HG03280 (cell line): Measurements from ENCODE around the gene PCDH20.
"Not testable (repeated sequence)": the region's sequence is repeated elsewhere in the genome, so short reads cannot be mapped to it uniquely, and the experiment has no call there.

ENCODE experiments used
- ATAC-seq: cut with Tn5 transposase; IDR thresholded peaks from one replicate; pipeline ENCODE4 v1.9.1; 2021; ENCODE audit warnings: mild to moderate bottlenecking, moderate library complexity; ENCODE audit not compliant: unreplicated experiment

The PCDH20 gene

GRCh38 chr13:61415749-61416148 is at the start of gene PCDH20:
Gene PCDH20 (minus strand): TSS chr13:61415849. CDS start chr13:61415158, 691 bp downstream.
- ATAC-seq = no peak

- no peak for ATAC-seq
Measured at GRCh38 chr13:61463024-61463423, 47.4 kb upstream of the PCDH20 start.

GRCh38 chr13:61453121-61453520 is 37.5 kb upstream of the PCDH20 start:
- no peak for ATAC-seq

GRCh38 chr13:61432029-61432428 is 16.4 kb upstream of the PCDH20 start:
- no peak for ATAC-seq

GRCh38 chr13:61423915-61424314 is 8.3 kb upstream of the PCDH20 start:
- no peak for ATAC-seq

- ATAC-seq = no peak
Measured at GRCh38 chr13:61417086-61417570, 1.5 kb upstream of the PCDH20 start.

- ATAC-seq = no peak
Measured at GRCh38 chr13:61415058-61415721, 459 bp downstream of the PCDH20 start.

GRCh38 chr13:61414686-61415057 is 977 bp downstream of the PCDH20 start:
- no peak for ATAC-seq

GRCh38 chr13:61413572-61414535 is 1.8 kb downstream of the PCDH20 start:
- ATAC-seq = no peak

GRCh38 chr13:61410669-61411297 is 4.9 kb downstream of the PCDH20 start:
- ATAC-seq = no peak

GRCh38 chr13:61410266-61410665 is 5.4 kb downstream of the PCDH20 start:
- ATAC-seq = no peak

- no peak for ATAC-seq
Measured at GRCh38 chr13:61408571-61408970, 7.1 kb downstream of the PCDH20 start.

GRCh38 chr13:61406275-61406674 is 9.4 kb downstream of the PCDH20 start:
- ATAC-seq = no peak

- ATAC-seq = no peak
Measured at GRCh38 chr13:61396121-61396520, 19.5 kb downstream of the PCDH20 start.

GRCh38 chr13:61391426-61391825 is 24.2 kb downstream of the PCDH20 start:
- ATAC-seq = no peak

GRCh38 chr13:61387694-61388093 is 28.0 kb downstream of the PCDH20 start:
- ATAC-seq = no peak

GRCh38 chr13:61383111-61383510 is 32.5 kb downstream of the PCDH20 start:
- no peak for ATAC-seq

- no peak for ATAC-seq
Measured at GRCh38 chr13:61370520-61370919, 45.1 kb downstream of the PCDH20 start.

GRCh38 chr13:61364690-61365089 is 51.0 kb downstream of the PCDH20 start:
- ATAC-seq = not testable (repeated sequence)

- ATAC-seq = no peak
Measured at GRCh38 chr13:61362522-61362921, 53.1 kb downstream of the PCDH20 start.
